PC-9 (cell line): ENCODE measurements around the gene C18orf63.

Experiments used
- EZH2 ChIP-seq: fragments of 200-600 bp; sonication (generic); IDR thresholded peaks from 2 replicates; pipeline ENCODE4 v1.8.0; 2017; ENCODE audit warnings: antibody characterized with exemption, low read depth
- TF ChIP-seq, protein P1 (sequence below): fragments of 200-600 bp; sonication (generic); conservative IDR thresholded peaks from 2 replicates; pipeline ENCODE4 v1.6.1; 2017; ENCODE audit warnings: mixed run types, antibody characterized with exemption, mild to moderate bottlenecking, moderate library complexity

GRCh38 chr18:74395006-74395405 lies 79.4 kb downstream of the C18orf63 start:
- TF ChIP-seq, protein P1, sequence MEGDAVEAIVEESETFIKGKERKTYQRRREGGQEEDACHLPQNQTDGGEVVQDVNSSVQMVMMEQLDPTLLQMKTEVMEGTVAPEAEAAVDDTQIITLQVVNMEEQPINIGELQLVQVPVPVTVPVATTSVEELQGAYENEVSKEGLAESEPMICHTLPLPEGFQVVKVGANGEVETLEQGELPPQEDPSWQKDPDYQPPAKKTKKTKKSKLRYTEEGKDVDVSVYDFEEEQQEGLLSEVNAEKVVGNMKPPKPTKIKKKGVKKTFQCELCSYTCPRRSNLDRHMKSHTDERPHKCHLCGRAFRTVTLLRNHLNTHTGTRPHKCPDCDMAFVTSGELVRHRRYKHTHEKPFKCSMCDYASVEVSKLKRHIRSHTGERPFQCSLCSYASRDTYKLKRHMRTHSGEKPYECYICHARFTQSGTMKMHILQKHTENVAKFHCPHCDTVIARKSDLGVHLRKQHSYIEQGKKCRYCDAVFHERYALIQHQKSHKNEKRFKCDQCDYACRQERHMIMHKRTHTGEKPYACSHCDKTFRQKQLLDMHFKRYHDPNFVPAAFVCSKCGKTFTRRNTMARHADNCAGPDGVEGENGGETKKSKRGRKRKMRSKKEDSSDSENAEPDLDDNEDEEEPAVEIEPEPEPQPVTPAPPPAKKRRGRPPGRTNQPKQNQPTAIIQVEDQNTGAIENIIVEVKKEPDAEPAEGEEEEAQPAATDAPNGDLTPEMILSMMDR = no peak
- TF ChIP-seq EZH2 = no peak
